ENCODE results near the gene TSPAN3.
A peak's percentile ranks its signal among the peaks of the same experiment; 100 is the strongest.

The TSPAN3 gene

DNA sequence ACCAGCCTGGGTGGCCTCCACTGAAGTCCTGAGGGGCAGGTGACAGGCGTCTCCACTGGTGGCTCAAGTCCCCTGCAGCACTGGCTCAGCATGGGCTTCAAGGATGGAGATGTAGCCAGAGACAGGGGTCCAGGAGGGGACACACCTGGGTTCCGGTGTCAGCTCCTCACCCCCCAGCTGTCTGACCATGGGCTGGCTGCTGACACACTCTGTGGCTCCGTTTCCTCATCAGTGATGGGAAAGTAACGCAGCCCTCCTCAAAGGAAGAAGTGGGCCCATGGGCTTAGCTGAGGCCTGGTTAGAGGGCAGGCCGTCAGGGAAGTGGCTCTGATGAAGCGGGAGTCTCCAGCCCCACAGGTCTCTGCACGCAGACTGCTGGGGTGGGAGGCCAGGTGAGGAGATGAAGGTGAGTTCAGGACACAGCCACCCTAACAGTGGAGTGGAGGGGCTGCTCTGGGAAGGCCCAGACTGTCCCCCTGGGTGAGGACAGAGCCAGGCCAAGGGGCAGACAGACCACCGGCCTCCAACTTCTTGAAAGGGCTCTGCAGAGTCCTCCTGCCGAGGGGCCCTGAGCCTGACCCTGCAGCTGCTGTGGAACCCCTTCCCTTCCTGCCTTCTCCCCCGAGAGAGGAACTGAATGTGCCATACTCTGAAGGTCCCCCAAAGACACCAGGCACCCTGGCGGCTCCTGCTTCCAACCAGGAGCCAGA lies 52.0 kb downstream of the TSPAN3 start:
- Histone ChIP-seq H3K36me3 (ENCODE audit: control insufficient read depth in 1 of 2, insufficient read depth in 2 of 2, low read length in 2 of 2) (no peaks in the 10 kb centered on the region), H3K9me3 (ENCODE audit: control insufficient read depth in 1 of 2, low read length in 2 of 2) (no peaks in the 10 kb centered on the region), H3K4me1 (ENCODE audit: control insufficient read depth in 1 of 2, insufficient read depth in 2 of 2, low read length in 2 of 2) (peaks cover 0 to 7% of the 10 kb centered on the region in 2 donors), H3K27me3 (ENCODE audit: low read depth, low read length) (no peaks in the 10 kb centered on the region), H3K4me3 (ENCODE audit: low read depth in 1 of 2, low read length in 2 of 2) (no peak overlapping the region), H3K27ac (ENCODE audit: low read length) (no peak overlapping the region)

DNA sequence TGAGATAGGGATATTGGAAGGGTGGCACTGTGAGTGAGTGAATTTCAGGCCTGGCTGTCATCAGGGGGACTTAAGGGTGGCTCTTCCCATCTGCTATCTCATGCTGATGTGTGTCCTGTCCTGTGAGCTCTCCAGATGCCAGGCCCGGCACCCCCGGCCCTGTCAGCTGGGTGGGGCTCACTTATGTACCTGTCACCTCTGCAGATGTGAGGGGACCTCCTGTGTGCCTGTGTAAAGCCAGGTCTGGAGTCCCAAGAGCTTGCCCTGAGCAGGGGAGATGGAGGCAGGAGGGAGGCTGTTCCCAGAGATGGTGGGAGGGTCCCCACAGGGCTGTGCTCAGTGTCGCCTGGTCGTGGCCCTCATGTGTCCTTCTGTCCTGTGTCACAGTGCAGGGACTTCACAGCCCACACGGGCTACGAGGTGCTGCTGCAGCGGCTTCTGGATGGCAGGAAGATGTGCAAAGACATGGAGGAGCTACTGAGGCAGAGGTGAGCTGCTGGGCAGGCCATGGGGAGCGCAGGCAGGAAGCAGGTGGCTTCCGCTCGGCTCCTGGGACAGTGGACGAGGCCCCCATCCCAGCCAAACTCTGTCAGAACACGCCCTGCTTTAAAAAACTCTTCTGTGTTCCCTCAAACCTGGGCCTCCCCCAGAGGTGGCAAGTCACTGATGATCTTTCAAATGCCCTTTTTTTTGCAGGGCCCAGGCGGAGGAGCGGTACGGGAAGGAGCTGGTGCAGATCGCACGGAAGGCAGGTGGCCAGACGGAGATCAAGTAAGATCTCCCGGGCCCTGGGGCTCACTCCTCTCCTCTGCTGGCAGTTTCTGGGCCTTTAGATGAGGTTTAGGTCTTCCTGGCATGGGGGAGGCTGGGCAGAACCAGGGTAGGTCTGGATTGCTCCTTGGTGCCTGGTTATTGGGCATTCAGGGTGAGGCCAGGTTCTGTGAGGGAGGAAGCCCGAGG lies 52.9 kb downstream of the TSPAN3 start:
- Histone ChIP-seq H3K27me3 (ENCODE audit: low read depth, low read length) (no peaks in the 10 kb centered on the region), H3K4me1 (ENCODE audit: control insufficient read depth in 1 of 2, insufficient read depth in 2 of 2, low read length in 2 of 2) (peaks cover 0 to 7% of the 10 kb centered on the region in 2 donors), H3K4me3 (ENCODE audit: low read depth in 1 of 2, low read length in 2 of 2) (no peak overlapping the region), H3K9me3 (ENCODE audit: control insufficient read depth in 1 of 2, low read length in 2 of 2) (no peaks in the 10 kb centered on the region), H3K36me3 (ENCODE audit: control insufficient read depth in 1 of 2, insufficient read depth in 2 of 2, low read length in 2 of 2) (no peaks in the 10 kb centered on the region), H3K27ac (ENCODE audit: low read length) (no peak overlapping the region)

DNA sequence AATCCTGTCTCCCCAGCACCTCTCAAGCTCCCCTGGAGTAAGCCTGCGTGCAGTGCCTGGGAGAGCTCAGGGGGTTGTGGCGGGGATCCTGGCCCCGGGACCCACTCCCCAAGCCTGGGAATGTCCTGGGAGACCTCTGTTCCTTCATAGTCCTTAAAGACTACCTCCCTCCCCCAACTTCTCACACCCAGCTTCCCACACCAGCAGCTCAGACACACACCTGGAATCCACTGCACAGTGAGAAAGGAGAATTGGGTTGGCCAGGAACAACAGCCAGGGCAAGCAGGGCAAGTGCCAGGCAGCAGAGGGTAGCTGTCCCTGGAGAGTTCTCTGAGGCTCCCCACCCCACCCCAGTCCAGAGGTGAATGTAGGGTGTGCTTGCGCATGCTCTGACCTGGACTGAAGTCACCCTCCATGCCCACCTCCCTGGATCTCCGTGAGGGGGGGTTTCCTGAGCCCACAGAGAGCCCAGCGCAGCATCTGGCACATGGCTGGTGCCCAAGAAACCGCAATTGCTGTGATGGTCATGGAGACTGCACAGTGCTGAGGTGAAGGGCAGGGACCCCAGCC lies 53.7 kb downstream of the TSPAN3 start:
- H3K4me3 ChIP-seq (ENCODE audit: low read depth in 1 of 2, low read length in 2 of 2) = no peak overlapping the region
- H3K27ac ChIP-seq (ENCODE audit: low read length) = no peak overlapping the region
- H3K4me1 ChIP-seq (ENCODE audit: control insufficient read depth in 1 of 2, insufficient read depth in 2 of 2, low read length in 2 of 2) = peaks cover 0 to 7% of the 10 kb centered on the region in 2 donors
- H3K27me3 ChIP-seq (ENCODE audit: low read depth, low read length) = no peaks in the 10 kb centered on the region
- H3K36me3 ChIP-seq (ENCODE audit: control insufficient read depth in 1 of 2, insufficient read depth in 2 of 2, low read length in 2 of 2) = no peaks in the 10 kb centered on the region
- H3K9me3 ChIP-seq (ENCODE audit: control insufficient read depth in 1 of 2, low read length in 2 of 2) = no peaks in the 10 kb centered on the region

DNA sequence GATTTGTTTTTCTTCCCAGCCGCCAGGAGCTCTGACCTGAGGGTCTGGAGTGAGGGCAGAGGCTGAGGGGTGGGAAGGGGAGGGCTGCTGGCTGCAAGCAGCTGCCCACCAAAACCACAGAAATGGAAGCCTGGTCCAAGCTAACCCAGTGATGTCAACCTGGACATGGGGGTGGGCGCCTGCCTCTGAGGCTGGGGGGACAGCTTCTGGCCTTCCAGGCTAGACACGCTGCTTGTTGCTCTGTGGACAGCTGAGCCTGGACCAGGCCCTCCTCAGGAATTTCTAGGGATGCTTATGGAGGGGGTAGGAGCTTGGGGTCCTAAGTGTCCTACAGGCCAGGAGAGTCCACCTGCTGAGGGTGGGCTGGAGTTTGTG lies 54.6 kb downstream of the TSPAN3 start:
- Histone ChIP-seq H3K36me3 (ENCODE audit: control insufficient read depth in 1 of 2, insufficient read depth in 2 of 2, low read length in 2 of 2) (no peaks in the 10 kb centered on the region), H3K4me3 (ENCODE audit: low read depth in 1 of 2, low read length in 2 of 2) (no peak overlapping the region), H3K27ac (ENCODE audit: low read length) (no peak overlapping the region), H3K27me3 (ENCODE audit: low read depth, low read length) (no peaks in the 10 kb centered on the region), H3K9me3 (ENCODE audit: control insufficient read depth in 1 of 2, low read length in 2 of 2) (no peaks in the 10 kb centered on the region), H3K4me1 (ENCODE audit: control insufficient read depth in 1 of 2, insufficient read depth in 2 of 2, low read length in 2 of 2) (peaks cover 0 to 7% of the 10 kb centered on the region in 2 donors)

DNA sequence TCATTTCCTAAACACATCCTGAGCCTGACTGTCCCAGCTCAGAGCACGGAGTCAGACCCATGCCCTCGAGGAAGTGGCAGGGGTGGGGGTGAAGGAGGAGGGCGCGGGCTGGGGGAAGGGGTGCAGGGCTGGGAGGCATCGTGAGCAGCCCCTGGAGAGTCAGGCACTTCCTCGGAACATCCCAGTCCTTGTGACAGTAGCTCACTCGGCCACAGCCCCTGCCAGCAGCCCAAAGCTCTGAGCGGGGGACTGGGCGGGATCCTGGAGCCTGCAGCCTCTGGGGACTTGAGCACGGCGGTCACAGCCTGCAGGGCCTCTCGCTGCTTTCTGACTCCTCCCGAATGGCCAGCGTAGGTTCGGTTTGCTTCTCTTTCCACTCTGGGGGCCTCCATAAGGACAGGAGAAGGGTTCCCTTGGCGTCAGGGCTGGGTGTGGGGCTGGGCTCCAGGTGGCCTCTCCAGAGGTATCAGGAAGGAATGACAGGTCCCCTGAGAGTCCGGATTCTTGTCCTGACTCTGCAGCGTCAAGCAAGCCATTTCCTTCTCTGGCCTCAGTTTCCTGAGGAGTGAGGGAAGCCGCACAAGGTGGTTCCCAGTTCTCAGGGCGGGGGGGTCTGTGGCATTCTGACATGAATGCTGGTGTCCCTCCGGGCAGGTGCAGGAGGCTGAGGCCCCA lies 55.1 kb downstream of the TSPAN3 start:
- Histone ChIP-seq H3K4me3 (ENCODE audit: low read depth in 1 of 2, low read length in 2 of 2) (no peak overlapping the region), H3K27me3 (ENCODE audit: low read depth, low read length) (no peaks in the 10 kb centered on the region), H3K27ac (ENCODE audit: low read length) (no peak overlapping the region), H3K9me3 (ENCODE audit: control insufficient read depth in 1 of 2, low read length in 2 of 2) (no peaks in the 10 kb centered on the region), H3K4me1 (ENCODE audit: control insufficient read depth in 1 of 2, insufficient read depth in 2 of 2, low read length in 2 of 2) (peaks cover 0 to 7% of the 10 kb centered on the region in 2 donors), H3K36me3 (ENCODE audit: control insufficient read depth in 1 of 2, insufficient read depth in 2 of 2, low read length in 2 of 2) (no peaks in the 10 kb centered on the region)

DNA sequence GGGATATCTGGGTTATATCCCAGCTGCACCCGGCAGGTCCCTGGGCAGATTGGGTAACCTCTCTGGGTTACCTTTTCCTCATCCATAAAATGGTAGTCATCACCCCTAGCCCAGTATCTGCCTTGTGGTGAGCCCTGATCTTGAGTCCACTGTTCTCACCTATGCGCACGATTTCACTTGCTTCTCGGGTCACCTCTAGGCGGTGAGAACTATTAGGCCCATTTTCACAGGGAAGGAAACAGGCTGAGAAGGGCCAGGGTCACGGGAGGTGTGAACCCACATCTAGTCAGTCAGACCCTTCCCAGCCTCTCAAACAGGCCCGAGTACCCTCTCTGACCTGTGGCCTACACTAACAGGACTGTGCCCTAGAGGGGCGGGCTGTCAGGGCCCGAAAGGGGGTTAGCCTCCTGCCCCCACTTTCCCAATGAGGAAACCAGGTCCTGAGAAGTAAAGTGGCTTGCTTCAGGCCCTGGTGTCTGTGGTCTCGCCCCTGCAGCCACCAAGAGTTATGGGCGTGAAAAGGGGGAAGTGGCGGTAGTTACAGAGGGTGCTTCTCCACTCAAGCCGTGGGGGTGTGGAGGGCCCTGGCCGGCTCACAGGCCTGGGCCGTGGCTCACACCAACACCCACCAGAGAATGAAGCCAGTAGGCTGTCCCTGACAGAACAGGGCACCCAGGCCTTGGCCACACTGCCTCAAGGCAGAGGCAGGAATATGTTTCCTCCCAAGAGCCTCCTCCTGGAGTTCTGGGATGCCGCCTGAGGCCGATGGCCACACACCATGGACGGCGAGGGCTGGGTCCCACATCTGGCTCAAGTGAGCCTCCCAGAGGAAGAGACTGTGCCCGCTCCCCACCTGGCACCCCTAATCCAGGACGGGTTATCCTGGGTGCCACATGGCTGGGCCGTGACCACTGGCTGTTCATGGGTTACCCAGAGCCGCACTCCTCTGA lies 56.5 kb downstream of the TSPAN3 start:
- H3K4me3 ChIP-seq (ENCODE audit: low read depth in 1 of 2, low read length in 2 of 2) = no peak overlapping the region
- H3K9me3 ChIP-seq (ENCODE audit: control insufficient read depth in 1 of 2, low read length in 2 of 2) = no peaks in the 10 kb centered on the region
- no peaks in the 10 kb centered on the region for H3K36me3 ChIP-seq (ENCODE audit: control insufficient read depth in 1 of 2, insufficient read depth in 2 of 2, low read length in 2 of 2)
- H3K27ac ChIP-seq (ENCODE audit: low read length) = peak overlapping the region; percentile 16
- H3K27me3 ChIP-seq (ENCODE audit: low read depth, low read length) = no peaks in the 10 kb centered on the region
- H3K4me1 ChIP-seq (ENCODE audit: control insufficient read depth in 1 of 2, insufficient read depth in 2 of 2, low read length in 2 of 2) = peaks cover 0 to 7% of the 10 kb centered on the region in 2 donors

DNA sequence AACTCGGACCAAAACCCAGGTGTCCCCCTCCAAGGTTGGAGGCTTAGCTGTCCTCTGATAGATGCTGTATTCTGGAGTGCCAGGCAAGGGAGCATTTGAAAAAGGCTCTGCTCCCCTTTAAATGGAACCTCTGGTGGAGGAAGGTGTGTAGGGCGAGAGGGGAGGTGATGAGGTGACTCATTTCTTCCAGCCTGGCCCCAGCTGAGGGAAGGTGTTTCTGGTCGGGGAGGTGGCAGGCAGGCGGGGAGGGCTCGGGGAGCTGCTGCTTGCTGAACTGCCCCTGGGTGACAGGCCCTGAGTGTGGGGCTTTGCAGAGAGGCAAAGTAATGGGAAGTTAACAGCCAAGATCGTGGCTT lies 57.2 kb downstream of the TSPAN3 start:
- no peak overlapping the region for H3K27ac ChIP-seq (ENCODE audit: low read length)
- no peaks in the 10 kb centered on the region for H3K27me3 ChIP-seq (ENCODE audit: low read depth, low read length)
- H3K4me1 ChIP-seq (ENCODE audit: control insufficient read depth in 1 of 2, insufficient read depth in 2 of 2, low read length in 2 of 2) = peaks cover 0 to 7% of the 10 kb centered on the region in 2 donors
- no peaks in the 10 kb centered on the region for H3K9me3 ChIP-seq (ENCODE audit: control insufficient read depth in 1 of 2, low read length in 2 of 2)
- no peak overlapping the region for H3K4me3 ChIP-seq (ENCODE audit: low read depth in 1 of 2, low read length in 2 of 2)
- no peaks in the 10 kb centered on the region for H3K36me3 ChIP-seq (ENCODE audit: control insufficient read depth in 1 of 2, insufficient read depth in 2 of 2, low read length in 2 of 2)

DNA sequence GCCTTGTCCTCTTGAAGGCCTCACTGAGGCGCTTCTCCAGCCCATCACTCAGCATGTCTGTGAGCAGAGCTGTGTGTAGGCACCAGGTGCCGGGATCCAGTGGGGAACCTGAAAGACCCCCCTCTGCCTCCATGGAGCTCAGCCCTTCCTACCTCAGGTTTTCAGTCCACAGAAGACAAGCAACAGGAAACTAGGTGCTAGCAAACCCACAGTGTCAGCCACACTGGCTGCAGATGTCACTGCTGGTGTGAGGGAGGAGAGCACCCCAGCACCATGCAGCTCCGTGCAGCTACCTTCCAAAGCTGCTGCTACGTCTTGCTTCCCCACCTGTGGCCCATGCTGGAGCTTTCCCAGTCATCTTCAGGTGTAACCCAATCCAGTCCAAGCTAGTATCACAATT lies 58.0 kb downstream of the TSPAN3 start:
- no peaks in the 10 kb centered on the region for H3K27me3 ChIP-seq (ENCODE audit: low read depth, low read length)
- no peak overlapping the region for H3K27ac ChIP-seq (ENCODE audit: low read length)
- H3K36me3 ChIP-seq (ENCODE audit: control insufficient read depth in 1 of 2, insufficient read depth in 2 of 2, low read length in 2 of 2) = no peaks in the 10 kb centered on the region
- H3K9me3 ChIP-seq (ENCODE audit: control insufficient read depth in 1 of 2, low read length in 2 of 2) = no peaks in the 10 kb centered on the region
- no peak overlapping the region for H3K4me3 ChIP-seq (ENCODE audit: low read depth in 1 of 2, low read length in 2 of 2)
- peaks cover 0 to 7% of the 10 kb centered on the region in 2 donors for H3K4me1 ChIP-seq (ENCODE audit: control insufficient read depth in 1 of 2, insufficient read depth in 2 of 2, low read length in 2 of 2)

DNA sequence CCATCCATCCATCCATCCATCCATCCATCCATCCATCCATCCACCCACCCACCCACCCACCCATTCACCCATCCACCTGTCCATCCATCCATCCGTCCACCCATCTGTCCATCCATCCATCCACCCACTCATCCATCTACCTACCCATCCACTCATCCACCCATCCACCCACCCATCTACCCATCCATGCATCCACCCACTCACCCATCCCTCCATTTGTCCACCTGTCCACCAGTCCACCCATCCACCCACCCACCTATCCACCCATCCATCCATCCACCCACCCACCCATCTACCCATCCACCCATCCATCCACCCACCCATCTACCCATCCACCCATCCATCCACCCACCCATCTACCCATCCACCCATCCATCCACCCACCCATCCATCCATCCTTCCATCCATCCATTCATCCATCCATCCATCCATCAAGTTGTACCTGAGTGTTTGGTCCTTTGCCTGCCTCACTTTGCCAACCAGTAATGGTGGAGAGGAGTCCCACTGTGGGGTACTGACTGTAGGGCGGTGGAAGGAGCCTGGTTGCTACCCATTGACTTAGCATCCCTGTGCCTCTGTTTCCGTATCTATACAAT lies 58.7 kb downstream of the TSPAN3 start:
- Histone ChIP-seq H3K36me3 (ENCODE audit: control insufficient read depth in 1 of 2, insufficient read depth in 2 of 2, low read length in 2 of 2) (no peaks in the 10 kb centered on the region), H3K4me3 (ENCODE audit: low read depth in 1 of 2, low read length in 2 of 2) (no peak overlapping the region), H3K4me1 (ENCODE audit: control insufficient read depth in 1 of 2, insufficient read depth in 2 of 2, low read length in 2 of 2) (peaks cover 0 to 7% of the 10 kb centered on the region in 2 donors), H3K27ac (ENCODE audit: low read length) (no peak overlapping the region), H3K27me3 (ENCODE audit: low read depth, low read length) (no peaks in the 10 kb centered on the region), H3K9me3 (ENCODE audit: control insufficient read depth in 1 of 2, low read length in 2 of 2) (no peaks in the 10 kb centered on the region)

DNA sequence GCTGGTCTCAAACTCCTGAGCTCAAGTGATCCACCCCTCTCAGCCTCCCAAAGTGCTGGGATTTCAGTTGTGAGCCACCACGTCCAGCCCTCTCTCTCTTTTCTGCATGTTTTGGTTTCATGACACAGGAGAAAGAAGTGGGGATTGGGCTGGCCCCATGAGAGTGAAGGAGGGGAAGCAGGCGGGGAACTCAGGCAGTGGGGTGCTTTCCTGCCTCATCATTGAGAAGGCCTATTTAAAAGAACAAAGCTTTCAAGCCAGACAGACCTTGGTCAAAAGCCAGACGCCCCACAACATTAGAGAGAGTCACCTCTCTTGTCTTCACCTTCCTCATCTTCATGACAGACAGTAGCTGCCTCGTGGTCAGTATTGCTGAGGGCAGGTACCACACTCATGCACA lies 60.1 kb downstream of the TSPAN3 start:
- H3K36me3 ChIP-seq (ENCODE audit: control insufficient read depth in 1 of 2, insufficient read depth in 2 of 2, low read length in 2 of 2) = no peaks in the 10 kb centered on the region
- peaks cover 0 to 6% of the 10 kb centered on the region in 2 donors for H3K4me1 ChIP-seq (ENCODE audit: control insufficient read depth in 1 of 2, insufficient read depth in 2 of 2, low read length in 2 of 2)

More for the DNA sequence above, 60.1 kb downstream of the TSPAN3 start:
- Histone ChIP-seq H3K27me3 (ENCODE audit: low read depth, low read length) (no peaks in the 10 kb centered on the region), H3K9me3 (ENCODE audit: control insufficient read depth in 1 of 2, low read length in 2 of 2) (no peaks in the 10 kb centered on the region), H3K4me3 (ENCODE audit: low read depth in 1 of 2, low read length in 2 of 2) (no peak overlapping the region), H3K27ac (ENCODE audit: low read length) (no peak overlapping the region)

All from muscle layer of duodenum (tissue), 2 donors.